HEK293 (cell line): ENCODE data around the gene PKP4.

Experiments used
- CTCF ChIA-PET: fragments of 350-600 bp; formaldehyde crosslinking; extraction: SDS; loops from one replicate; lab custom pipeline; 2021; ENCODE audit warnings: antibody characterized with exemption; lab: Yijun Ruan, JAX
- POLR2A ChIA-PET: fragments of 300-600 bp; formaldehyde crosslinking; extraction: SDS; loops from one replicate; lab custom pipeline; 2020; ENCODE audit warnings: antibody characterized with exemption, inconsistent platforms; lab: Yijun Ruan, JAX
- H3K27ac ChIP-seq: fragments of 200-500 bp; sonication (Bioruptor generic); 2 replicates; pipeline ENCODE4 v1.5.1; 2014; ENCODE audit warnings: low read depth, low read length, control low read depth, inconsistent platforms; ENCODE audit errors: extremely low read depth
- H3K36me3 ChIP-seq, 2 experiments: fragments of 200-500 bp in 1 of 2; sonication (Bioruptor generic) in 1 of 2; 1 replicate in 1 of 2; 2 replicates in 1 of 2; pipeline ENCODE4 v1.5.1; 2014 to 2017; ENCODE audit warnings: inconsistent platforms in 2 of 2, low read length in 2 of 2; ENCODE audit not compliant: control insufficient read depth in 2 of 2, insufficient read depth in 1 of 2
- H3K4me1 ChIP-seq: fragments of 200-500 bp; sonication (Bioruptor generic); 2 replicates; pipeline ENCODE4 v1.5.1; 2014; ENCODE audit warnings: mild to moderate bottlenecking, low read length, inconsistent platforms; ENCODE audit not compliant: control insufficient read depth, insufficient read depth
- H3K4me3 ChIP-seq: 2 replicates; pipeline ENCODE4 v1.5.1; 2011; ENCODE audit warnings: low read depth, mild to moderate bottlenecking, control low read depth, low read length, moderate library complexity
- H3K9me3 ChIP-seq: fragments of 200-500 bp; sonication (Bioruptor generic); 2 replicates; pipeline ENCODE4 v1.5.1; 2014; ENCODE audit warnings: low read depth, low read length, inconsistent platforms; ENCODE audit not compliant: control insufficient read depth, insufficient read depth
- FEZF1 ChIP-seq: fragments of 450-650 bp; formaldehyde crosslinking; IDR thresholded peaks from 2 replicates; pipeline ENCODE4 v1.5.1; 2016; ENCODE audit warnings: missing biosample characterization, missing genetic modification characterization
- HIC1 ChIP-seq: fragments of 450-650 bp; formaldehyde crosslinking; IDR thresholded peaks from 2 replicates; pipeline ENCODE4 v1.5.1; 2016; ENCODE audit warnings: missing biosample characterization, missing genetic modification characterization
- ZBTB11 ChIP-seq: fragments of 450-650 bp; formaldehyde crosslinking; conservative IDR thresholded peaks from 2 replicates; pipeline ENCODE4 v1.5.1; 2016; ENCODE audit warnings: low read depth, missing biosample characterization, missing genetic modification characterization
- ZBTB17 ChIP-seq: fragments of 450-650 bp; formaldehyde crosslinking; IDR thresholded peaks from 2 replicates; pipeline ENCODE4 v1.5.1; 2016; ENCODE audit warnings: missing biosample characterization, missing genetic modification characterization
- ZBTB21 ChIP-seq: fragments of 450-650 bp; formaldehyde crosslinking; IDR thresholded peaks from 2 replicates; pipeline ENCODE4 v1.5.1; 2017; ENCODE audit warnings: missing biosample characterization, missing genetic modification characterization
- ZNF112 ChIP-seq: fragments of 450-650 bp; formaldehyde crosslinking; IDR thresholded peaks from 2 replicates; pipeline ENCODE4 v1.5.0; 2017; ENCODE audit warnings: missing biosample characterization, missing genetic modification characterization
- ZNF114 ChIP-seq: fragments of 450-650 bp; formaldehyde crosslinking; IDR thresholded peaks from 2 replicates; pipeline ENCODE4 v1.5.0; 2017; ENCODE audit warnings: missing biosample characterization, missing genetic modification characterization
- ZNF16 ChIP-seq: fragments of 450-650 bp; formaldehyde crosslinking; IDR thresholded peaks from 2 replicates; pipeline ENCODE4 v1.5.1; 2016; ENCODE audit warnings: low read depth, missing biosample characterization, missing genetic modification characterization
- ZNF23 ChIP-seq: fragments of 450-650 bp; formaldehyde crosslinking; IDR thresholded peaks from 2 replicates; pipeline ENCODE4 v1.5.1; 2016; ENCODE audit warnings: missing biosample characterization, missing genetic modification characterization, borderline replicate concordance
- ZNF280D ChIP-seq: fragments of 450-650 bp; formaldehyde crosslinking; IDR thresholded peaks from 2 replicates; pipeline ENCODE4 v1.5.1; 2016; ENCODE audit warnings: missing biosample characterization, missing genetic modification characterization
- ZNF404 ChIP-seq: fragments of 450-650 bp; formaldehyde crosslinking; IDR thresholded peaks from 2 replicates; pipeline ENCODE4 v1.5.1; 2017; ENCODE audit warnings: missing biosample characterization, missing genetic modification characterization
- ZNF416 ChIP-seq: fragments of 450-650 bp; formaldehyde crosslinking; IDR thresholded peaks from 2 replicates; pipeline ENCODE4 v1.5.1; 2016; ENCODE audit warnings: missing biosample characterization, missing genetic modification characterization
- ZNF514 ChIP-seq: fragments of 450-650 bp; formaldehyde crosslinking; IDR thresholded peaks from 2 replicates; pipeline ENCODE4 v1.5.1; 2016; ENCODE audit warnings: missing biosample characterization, missing genetic modification characterization
- ZNF521 ChIP-seq: fragments of 450-650 bp; formaldehyde crosslinking; IDR thresholded peaks from 2 replicates; pipeline ENCODE4 v1.5.1; 2017; ENCODE audit warnings: missing biosample characterization, mild to moderate bottlenecking, missing genetic modification characterization
- ZNF555 ChIP-seq: fragments of 450-650 bp; formaldehyde crosslinking; conservative IDR thresholded peaks from 2 replicates; pipeline ENCODE4 v1.5.1; 2017; ENCODE audit warnings: missing biosample characterization, mild to moderate bottlenecking, missing genetic modification characterization, inconsistent platforms
- ZNF600 ChIP-seq: fragments of 450-650 bp; formaldehyde crosslinking; IDR thresholded peaks from 2 replicates; pipeline ENCODE4 v1.5.1; 2016; ENCODE audit warnings: missing biosample characterization, missing genetic modification characterization
- ZNF610 ChIP-seq: fragments of 450-650 bp; formaldehyde crosslinking; IDR thresholded peaks from 2 replicates; pipeline ENCODE4 v1.5.1; 2016; ENCODE audit warnings: missing biosample characterization, missing genetic modification characterization, borderline replicate concordance
- ZNF664 ChIP-seq: fragments of 450-650 bp; formaldehyde crosslinking; IDR thresholded peaks from 2 replicates; pipeline ENCODE4 v1.5.1; 2016; ENCODE audit warnings: missing biosample characterization, missing genetic modification characterization
- ZNF692 ChIP-seq: fragments of 450-650 bp; formaldehyde crosslinking; IDR thresholded peaks from 2 replicates; pipeline ENCODE4 v1.5.1; 2016; ENCODE audit warnings: missing biosample characterization, missing genetic modification characterization
- ZNF843 ChIP-seq: fragments of 450-650 bp; formaldehyde crosslinking; IDR thresholded peaks from 2 replicates; pipeline ENCODE4 v1.5.1; 2016; ENCODE audit warnings: missing biosample characterization, missing genetic modification characterization

Gene PKP4

GRCh38 chr2:158656492-158657229 is 199.9 kb downstream of the PKP4 start:
- no peak overlapping the region for H3K4me3 ChIP-seq
- no peak overlapping the region for H3K27ac ChIP-seq
- H3K9me3 ChIP-seq = no peaks in the 10 kb centered on the region
- H3K36me3 ChIP-seq = peaks cover 0 to 27% of the 10 kb centered on the region in 2 experiments; a peak in 1 of 3 replicates
- no peaks in the 10 kb centered on the region for H3K4me1 ChIP-seq
- ChIA-PET CTCF (interaction anchor here (0.5 to 1.3 kb wide), 2 partner anchors 89 to 350 kb away, joined by 3 read pairs; no protein-coding TSS in a partner anchor), POLR2A (no interaction called here)
- TF ChIP-seq ZNF23 (tag by site-specific recombination) = no peak
- no peak for TF ChIP-seq ZNF555 (tag by site-specific recombination)
- TF ChIP-seq ZNF514 (tag by site-specific recombination) = no peak
- no peak for TF ChIP-seq ZBTB21 (tag by site-specific recombination)
- TF ChIP-seq ZNF114 (tag by site-specific recombination) = no peak
- no peak for TF ChIP-seq FEZF1 (tag by site-specific recombination)
- no peak for TF ChIP-seq ZBTB17 (tag by site-specific recombination)
- TF ChIP-seq ZBTB11 (tag by site-specific recombination) = no peak
- TF ChIP-seq ZNF16 (tag by site-specific recombination) = no peak
- no peak for TF ChIP-seq ZNF416 (tag by site-specific recombination)
- no peak for TF ChIP-seq ZNF521 (tag by site-specific recombination)
- TF ChIP-seq ZNF843 (tag by site-specific recombination) = no peak
- no peak for TF ChIP-seq ZNF692 (tag by site-specific recombination)
- TF ChIP-seq ZNF112 = no peak
- TF ChIP-seq ZNF600 (tag by site-specific recombination) = no peak
- TF ChIP-seq ZNF404 (tag by site-specific recombination) = no peak
- TF ChIP-seq HIC1 (tag by site-specific recombination) = no peak
- TF ChIP-seq ZNF664 (tag by site-specific recombination) = no peak
- TF ChIP-seq ZNF280D = no peak
- TF ChIP-seq ZNF610 (tag by site-specific recombination) = no peak
